GM21360 (cell line): Measurements from ENCODE around the gene CHTOP.
A peak's percentile ranks its signal among the peaks of the same experiment; 100 is the strongest.
"Not testable (repeated sequence)": the region's sequence is repeated elsewhere in the genome, so short reads cannot be mapped to it uniquely, and the experiment has no call there.

Source experiments
- ATAC-seq: cut with Tn5 transposase; IDR thresholded peaks from one replicate; pipeline ENCODE4 v1.9.1; 2021; ENCODE audit warnings: mild to moderate bottlenecking, moderate library complexity; ENCODE audit not compliant: unreplicated experiment

CHTOP gene

DNA sequence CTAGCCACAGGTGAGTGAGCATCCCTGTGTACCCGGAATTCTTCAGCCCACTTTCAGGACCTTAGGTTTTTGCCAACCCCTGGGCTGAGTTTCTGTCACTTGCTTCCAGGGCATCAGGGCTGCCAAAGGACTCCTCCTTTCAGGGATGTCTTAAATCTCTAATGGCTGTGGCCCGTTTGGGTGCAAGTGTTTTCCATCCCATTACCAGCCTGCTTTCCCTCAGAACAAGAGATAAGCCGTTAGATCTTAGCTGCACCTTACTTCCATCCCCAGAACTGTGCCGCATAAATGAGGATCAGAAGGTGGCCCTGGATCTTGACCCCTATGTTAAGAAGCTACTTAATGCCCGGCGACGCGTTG is 25.3 kb downstream of the CHTOP start:
- no peak for ATAC-seq

DNA sequence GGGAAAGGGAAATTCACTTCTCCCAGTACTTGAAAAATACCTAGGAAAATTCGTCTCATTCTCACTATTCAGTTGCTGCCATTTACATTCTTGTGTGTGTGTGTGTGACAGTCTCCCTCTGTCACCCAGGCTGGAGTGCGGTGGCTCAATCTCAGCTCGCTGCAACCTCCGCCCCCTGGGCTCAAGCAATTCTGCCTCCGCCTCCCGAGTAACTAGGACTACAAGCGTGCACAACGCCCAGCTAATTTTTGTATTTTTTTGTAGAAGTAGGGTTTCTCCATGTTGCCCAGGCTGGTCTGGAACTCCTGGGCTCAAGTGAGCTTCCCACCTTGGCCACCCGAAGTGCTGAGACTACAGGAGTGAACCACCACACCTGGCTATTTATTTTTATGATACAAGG is 25.8 kb downstream of the CHTOP start:
- no peak for ATAC-seq

DNA sequence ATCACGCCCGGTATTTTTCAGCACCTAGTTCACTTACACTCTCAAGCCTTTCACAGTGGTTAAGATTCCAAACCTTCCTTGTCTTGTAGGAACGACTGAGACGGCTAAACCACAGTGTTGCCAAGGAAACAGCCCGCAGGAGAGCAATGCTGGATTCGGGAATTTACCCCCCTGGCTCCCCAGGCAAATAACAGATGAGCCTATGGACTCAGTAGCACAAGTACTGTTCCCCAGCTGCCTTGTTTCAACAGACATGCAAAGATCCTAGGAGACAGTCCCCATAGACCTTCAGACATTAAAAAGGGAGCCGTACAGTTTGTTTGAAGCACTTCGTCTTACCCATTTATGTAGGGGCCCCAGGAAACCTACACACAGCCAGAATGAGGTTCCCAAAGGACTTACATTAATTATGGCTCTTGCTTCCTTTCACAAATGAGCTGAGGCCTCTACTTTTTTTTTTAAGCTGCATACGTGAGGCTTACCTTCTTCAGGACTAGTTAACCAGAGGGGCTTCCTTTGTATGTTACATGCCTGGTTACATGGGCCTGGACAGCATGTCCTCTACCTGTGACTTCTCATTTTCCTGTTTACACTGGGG is 27.3 kb downstream of the CHTOP start:
- ATAC-seq, result no peak

DNA sequence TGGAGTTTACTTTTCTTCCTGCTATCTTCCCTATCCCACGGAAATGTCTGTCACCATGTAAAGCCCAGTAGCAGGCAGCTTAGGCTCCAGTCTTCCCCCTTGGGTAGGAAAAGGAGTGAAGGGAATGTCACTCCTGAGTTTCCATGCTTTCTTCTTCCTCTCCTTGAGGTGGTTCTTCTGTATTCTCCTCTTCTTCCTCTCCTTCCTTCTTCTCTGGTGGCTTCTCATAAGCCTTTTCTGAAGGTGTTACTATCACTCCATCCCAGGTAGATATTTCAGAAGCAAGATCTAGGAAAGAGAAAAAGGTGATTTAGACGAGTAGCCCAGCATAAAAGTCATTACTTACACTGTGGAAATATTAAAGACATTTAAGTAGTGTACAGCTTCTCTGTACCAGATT is 28.4 kb downstream of the CHTOP start:
- no peak for ATAC-seq

DNA sequence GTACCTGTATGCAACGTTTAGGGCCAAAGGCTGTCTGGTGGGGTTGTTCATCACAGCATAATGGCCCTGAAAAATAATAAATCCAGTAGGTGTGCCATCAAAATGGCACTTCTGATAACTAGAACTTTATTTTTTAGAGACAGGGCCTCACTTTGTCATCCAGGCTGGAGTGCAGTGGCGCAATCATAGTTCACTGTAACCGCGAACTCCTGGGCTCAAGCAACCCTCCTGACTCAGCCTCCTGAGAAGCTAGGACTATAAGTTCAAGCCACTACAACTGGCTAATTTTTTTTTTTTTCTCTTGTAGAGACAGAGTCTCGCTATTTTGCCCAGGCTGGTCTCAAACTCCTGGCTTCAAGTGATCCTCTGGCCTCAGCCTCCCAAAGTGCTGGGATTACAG is 29.3 kb downstream of the CHTOP start:
- ATAC-seq, result no peak

DNA sequence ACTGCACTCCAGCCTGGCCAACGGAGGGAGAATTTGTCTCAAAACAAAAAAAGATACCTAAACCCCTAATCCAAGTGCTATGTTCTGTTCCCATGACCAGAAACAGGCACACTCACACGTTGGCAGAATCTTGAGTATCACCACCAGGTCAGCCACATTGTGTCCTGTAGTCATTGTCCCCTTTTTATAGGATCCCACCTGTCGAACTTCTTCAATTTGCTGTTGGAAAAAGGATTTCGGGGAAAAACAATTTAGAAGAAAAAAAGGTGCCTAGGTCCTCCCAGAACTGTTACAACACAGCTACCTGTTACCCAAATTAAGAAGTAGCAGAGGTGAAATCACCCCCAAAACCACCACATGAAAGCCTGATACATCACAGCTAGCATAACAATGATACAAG is 33.6 kb downstream of the CHTOP start:
- ATAC-seq, result no peak

DNA sequence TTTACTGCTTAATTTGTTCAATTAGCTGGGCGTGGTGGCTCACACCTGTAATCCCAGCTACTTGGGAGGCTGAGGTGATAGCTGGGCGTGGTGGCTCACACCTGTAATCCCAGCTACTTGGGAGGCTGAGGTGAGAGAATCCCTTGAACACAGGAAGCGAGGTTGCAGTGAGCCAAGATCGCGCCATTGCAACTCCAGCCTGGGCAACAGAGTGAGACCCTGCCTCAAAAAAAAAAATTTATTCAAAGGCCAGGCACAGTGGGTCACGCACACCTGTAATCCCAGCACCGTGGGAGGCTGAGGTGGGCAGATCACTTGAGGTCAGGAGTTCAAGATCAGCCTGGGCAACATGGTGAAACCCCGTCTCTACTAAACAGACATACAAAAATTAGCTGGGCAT is 34.8 kb downstream of the CHTOP start:
- ATAC-seq, result not testable (repeated sequence)

DNA sequence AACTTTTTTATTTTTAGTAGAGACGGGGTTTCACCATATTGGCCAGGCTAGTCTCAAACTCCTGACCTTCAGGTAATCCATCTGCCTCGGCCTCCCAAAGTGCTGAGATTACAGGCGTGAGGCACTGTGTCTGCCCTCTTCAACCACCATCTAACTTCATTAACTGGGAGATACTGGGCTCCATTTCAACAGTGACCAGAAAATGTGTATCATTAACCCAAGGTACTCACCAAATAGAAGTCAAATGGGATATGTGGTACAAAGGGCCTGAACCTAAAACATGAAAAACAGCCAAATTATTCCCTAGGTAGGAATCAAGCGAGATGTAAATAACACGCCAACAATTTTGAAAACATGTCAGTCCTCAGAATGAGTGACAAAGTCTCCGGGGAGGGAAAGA is 35.7 kb downstream of the CHTOP start:
- no peak for ATAC-seq

DNA sequence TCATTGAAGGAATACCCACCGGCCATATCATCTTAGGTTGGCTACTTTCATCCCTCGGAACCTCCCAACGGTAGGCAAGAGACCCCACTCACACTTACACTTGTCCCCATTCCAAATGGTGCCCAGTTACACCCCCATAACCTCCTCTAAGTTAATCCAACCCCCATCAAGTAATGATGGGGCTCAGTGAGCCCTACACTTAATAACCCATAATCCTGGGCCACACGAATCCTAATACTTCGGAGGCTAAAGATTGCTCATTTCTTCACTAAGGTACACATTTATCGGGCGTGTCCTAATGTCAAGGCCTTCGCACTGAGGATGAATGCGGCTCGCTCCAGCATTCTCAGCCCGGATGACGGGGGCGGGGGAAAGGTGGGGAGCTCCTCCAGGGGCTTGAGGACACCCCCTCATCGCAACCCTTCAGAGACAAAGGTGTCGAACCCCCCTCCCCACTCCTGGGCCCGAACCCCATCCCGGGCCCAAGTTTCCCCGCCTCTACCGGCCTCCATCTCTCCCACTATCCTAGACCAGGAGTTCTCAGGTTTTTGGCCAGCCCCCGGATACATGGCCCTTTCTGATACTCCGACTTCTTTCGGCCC is 36.5 kb downstream of the CHTOP start:
- peak; percentile 1 for ATAC-seq

DNA sequence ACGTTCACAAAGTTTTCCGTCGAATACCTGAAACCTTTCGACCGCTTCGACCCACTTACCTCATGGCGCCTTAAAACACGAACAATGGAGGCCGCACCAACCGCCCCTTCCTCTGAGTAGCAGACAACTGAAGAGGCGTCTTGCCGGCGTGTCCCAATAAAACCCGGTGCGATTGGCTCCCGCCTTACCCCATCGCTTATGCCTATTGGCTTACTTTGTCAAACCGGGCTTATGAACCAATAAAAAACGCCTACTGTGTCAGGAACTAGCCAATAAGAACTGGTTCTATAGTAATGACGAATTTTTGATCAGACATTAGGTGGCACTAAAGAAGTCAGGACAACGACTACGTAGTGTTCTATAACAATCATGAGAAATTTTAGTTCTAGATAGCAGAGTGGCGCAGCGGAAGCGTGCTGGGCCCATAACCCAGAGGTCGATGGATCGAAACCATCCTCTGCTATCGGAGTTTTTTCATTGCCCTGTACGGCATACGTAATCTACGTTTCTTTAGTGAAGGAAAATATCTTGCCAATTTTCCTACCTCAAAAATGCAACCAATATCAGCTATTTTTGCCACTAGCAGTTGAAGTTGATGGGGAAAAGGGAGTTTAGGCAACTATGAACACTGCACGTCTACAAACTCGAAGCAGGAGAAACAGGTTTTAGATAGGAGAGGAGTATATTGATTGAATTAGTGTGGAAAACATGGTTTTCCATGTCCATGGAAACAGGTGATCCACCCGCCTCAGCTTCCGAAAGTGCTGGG is 37.2 kb downstream of the CHTOP start, which contains the start of gene ILF2:
Gene ILF2 (minus strand): TSS at position 135 of the 769 bp plus-strand sequence. CDS start 71 bp downstream, at position 64.
- peak; percentile 92 for ATAC-seq

DNA sequence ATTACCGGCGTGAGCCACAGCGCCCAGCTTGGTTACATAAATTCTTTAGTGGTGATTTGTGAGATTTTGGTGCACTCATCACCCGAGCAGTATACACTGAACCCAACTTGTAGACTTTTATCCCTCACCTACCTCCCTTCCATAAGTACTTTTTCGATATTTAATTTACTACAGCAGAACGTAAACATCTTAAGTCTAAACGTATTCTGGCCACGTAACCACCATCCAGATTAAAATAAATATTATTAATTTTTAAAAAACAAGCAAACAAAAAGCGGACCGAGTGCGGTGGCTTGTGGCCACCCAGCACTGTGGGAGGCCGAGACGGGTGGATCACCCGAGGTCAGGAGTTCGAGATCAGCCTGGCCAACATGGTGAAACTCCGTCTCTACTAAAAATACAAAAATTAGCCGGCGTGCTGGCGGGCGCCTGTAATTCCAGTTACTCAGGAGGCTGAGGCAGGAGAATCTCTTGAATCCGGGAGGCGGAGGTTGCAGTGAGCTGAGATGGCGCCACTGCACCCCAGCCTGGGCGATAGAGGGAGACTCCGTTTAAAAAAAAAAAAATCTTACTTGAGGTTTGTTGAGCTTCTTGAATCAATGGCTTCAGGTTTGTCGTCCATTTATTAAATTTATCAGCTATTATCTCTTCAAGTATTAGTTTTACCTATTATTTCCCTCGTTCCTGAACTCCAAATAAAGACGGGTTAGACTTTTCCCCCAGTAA is 37.9 kb downstream of the CHTOP start:
- ATAC-seq, result peak; percentile 15

DNA sequence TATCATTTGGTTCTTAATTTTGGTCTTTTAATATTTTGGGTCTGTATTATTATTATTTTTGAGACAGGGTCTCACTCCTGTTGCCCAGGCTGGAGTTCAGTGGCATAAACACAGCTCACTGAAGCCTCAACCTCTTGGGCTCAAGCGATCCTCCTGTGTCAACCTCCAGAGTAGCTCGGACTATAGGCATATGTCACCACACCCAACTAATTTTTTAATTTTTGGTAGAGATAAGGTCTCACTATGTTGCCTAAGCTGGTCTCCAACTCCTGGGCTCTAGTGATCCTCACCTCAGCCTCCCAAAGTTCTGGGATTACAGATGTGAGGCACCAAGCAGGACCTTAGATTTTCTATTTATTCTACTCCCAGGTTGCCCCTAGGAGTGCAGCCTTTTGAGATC is 39.6 kb downstream of the CHTOP start:
- no peak for ATAC-seq

DNA sequence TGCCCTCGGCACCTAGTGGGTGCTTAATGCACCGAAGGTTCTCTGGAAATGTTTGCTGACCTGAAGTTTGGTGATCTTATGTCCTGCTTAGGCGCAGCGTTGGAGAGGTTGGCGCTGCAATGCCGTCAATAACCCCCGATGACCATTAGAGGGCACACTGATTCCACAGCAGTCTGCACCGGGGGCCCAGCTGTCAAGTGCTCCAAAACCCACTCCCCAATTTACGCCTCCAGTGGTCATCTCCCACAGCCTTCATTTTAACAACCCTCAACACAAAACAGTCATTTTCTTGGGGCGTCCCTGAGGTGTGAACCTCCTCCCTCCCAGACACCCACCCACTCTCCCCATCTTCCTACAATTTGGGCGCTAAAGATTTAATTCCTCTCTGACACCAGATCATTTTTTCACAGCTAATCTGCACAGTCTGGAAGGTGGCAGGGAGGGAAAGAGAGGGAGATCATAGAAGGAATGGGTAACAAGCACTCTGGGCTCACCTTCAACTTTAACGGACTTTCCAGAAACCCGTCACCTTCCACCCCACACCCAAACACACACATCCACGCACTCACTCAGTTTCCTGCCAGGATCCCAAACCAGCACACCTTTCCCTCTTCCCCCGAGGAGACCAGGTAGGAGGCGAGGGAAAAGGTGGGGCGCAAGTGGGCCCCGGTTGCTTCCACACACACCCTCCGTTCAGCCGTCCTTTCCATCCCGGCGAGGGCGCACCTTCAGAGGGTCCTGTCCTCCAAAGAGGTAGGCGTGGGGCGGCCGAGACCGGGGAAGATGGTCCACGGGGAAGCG is 44.1 kb downstream of the CHTOP start:
- no peak for ATAC-seq

DNA sequence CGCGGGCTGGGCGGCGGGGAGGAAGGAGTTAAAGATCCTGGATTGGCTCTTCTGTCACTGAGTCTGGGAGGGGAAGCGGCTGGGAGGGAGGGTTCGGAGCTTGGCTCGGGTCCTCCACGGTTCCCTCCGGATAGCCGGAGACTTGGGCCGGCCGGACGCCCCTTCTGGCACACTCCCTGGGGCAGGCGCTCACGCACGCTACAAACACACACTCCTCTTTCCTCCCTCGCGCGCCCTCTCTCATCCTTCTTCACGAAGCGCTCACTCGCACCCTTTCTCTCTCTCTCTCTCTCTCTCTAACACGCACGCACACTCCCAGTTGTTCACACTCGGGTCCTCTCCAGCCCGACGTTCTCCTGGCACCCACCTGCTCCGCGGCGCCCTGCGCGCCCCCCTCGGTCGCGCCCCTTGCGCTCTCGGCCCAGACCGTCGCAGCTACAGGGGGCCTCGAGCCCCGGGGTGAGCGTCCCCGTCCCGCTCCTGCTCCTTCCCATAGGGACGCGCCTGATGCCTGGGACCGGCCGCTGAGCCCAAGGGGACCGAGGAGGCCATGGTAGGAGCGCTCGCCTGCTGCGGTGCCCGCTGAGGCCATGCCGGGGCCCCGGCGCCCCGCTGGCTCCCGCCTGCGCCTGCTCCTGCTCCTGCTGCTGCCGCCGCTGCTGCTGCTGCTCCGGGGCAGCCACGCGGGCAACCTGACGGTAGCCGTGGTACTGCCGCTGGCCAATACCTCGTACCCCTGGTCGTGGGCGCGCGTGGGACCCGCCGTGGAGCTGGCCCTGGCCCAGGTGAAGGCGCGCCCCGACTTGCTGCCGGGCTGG is 44.9 kb downstream of the CHTOP start, which contains the start of gene NPR1:
Gene NPR1 (plus strand): TSS at position 170 of the 818 bp plus-strand sequence. CDS start 421 bp downstream, at position 591.
- ATAC-seq, result no peak

DNA sequence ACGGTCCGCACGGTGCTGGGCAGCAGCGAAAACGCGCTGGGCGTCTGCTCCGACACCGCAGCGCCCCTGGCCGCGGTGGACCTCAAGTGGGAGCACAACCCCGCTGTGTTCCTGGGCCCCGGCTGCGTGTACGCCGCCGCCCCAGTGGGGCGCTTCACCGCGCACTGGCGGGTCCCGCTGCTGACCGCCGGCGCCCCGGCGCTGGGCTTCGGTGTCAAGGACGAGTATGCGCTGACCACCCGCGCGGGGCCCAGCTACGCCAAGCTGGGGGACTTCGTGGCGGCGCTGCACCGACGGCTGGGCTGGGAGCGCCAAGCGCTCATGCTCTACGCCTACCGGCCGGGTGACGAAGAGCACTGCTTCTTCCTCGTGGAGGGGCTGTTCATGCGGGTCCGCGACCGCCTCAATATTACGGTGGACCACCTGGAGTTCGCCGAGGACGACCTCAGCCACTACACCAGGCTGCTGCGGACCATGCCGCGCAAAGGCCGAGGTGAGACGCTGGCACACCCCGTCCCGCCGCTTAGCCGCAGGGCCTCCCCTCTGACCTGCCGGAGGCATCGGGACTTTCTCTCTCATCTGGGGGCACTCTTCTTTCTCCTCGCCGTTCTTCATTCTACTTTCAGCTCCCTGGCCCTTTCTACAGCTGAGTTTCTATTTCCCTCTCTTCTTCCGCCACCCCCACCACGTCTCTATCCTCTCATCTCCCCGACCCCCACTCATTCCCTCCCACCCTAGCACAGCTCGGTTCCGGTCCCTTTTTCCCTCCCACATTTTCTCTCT is 45.7 kb downstream of the CHTOP start:
- ATAC-seq, result no peak

DNA sequence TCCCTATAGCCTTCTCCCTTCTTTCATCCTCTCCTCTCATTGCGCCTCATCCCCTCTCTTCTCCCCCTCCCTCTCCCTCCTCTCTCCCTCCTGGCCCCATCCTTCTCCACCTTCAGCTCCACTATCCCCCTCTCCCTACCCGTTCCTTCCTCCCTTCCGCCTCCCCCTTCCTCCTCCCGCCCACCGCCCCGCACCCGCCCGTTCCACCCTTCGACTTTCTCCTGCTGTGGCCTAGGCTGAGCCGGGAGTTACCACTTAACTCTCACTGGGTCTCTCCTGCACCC is 46.2 kb downstream of the CHTOP start:
- no peak for ATAC-seq

DNA sequence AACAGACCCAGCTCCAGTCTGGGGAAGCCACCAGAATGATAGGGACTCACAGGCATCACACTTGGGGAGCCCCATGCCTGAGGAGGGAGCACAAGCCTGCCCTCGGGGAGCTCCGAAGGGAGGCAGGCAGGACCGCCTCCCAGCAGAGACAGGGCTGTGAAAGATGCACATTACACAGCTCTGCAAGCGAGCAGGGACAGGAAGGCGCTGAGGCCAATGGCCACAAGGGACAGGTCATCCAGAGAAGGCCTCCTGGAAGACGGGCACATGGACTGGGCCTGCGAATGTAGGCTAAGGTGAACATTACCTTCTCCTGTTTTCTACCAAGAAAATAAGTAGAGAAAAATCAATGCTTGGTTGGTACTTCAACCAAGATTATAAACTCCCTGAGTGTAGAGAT is 48.9 kb downstream of the CHTOP start:
- ATAC-seq, result no peak

DNA sequence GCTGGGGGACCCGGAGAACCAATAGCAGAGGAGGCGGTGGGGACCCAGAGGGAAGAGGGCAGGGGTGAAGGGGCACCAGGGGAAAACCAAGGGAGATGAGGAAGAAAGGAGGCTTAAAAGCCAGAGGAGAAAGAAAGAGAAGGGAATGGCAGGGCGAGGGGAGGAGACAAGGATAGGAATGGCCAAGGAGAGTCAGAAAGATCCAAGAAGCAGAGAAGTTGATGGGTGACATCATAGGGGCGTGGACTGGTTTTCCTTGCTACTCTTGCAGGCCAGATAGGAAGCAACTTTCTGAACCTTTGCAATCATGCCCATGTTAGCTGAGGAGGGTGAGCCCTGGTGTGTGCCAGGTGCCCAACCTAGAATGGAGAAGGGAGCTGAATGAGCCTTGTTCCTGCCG is 50.0 kb downstream of the CHTOP start:
- ATAC-seq, result no peak

DNA sequence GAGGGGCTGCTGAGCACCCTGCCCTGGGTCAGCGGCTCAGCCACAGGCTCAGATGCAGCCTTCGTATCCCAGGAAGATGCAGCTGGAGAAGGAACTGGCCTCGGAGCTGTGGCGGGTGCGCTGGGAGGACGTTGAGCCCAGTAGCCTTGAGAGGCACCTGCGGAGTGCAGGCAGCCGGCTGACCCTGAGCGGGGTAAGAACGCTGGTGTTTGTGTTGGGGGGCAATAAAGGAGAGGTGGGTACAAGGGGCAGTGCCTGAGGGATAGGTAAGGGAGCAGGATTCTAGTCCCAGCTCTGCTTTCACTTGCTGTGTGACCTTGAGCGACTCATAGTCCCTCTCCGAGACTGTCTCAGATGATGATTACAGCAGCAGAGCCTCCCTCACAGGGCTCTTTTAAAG is 51.0 kb downstream of the CHTOP start:
- ATAC-seq, result no peak
